Esophagus squamous epithelium (tissue), 5 donors: Measurements from ENCODE around the gene NT5DC4. TPM values are rescaled to one million over a fixed set of nuclear protein-coding genes. Genes with fewer than 3 reads are reported as not detected.
"Not testable (repeated sequence)": the region's sequence is repeated elsewhere in the genome, so short reads cannot be mapped to it uniquely, and the experiment has no call there.

Experiments used
- DNase-seq: peaks from one replicate; lab custom pipeline; 2025; lab: John Stamatoyannopoulos, UW
- H3K27ac ChIP-seq, 4 donors: fragments of 200-600 bp; sonication (generic); one replicate each; pipeline ENCODE4 v1.5.1; 2016 to 2019; ENCODE audit warnings: mild to moderate bottlenecking in 1 of 4
- H3K27me3 ChIP-seq, 4 donors: fragments of 200-600 bp; sonication (generic); 1 replicate in 3 of 4; 2 replicates in 1 of 4; pipeline versions ENCODE4 v1.5.1 to v1.6.0; 2017 to 2021; ENCODE audit warnings: antibody characterized with exemption in 1 of 4
- H3K36me3 ChIP-seq, 3 donors: fragments of 200-600 bp; sonication (generic); one replicate each; pipeline ENCODE4 v1.5.1; 2016 to 2019
- H3K4me1 ChIP-seq, 3 donors: fragments of 200-600 bp; sonication (generic); one replicate each; pipeline ENCODE4 v1.5.1; 2017 to 2019
- H3K4me3 ChIP-seq, 4 donors: fragments of 200-600 bp; sonication (generic); 1 replicate in 3 of 4; 2 replicates in 1 of 4; pipeline ENCODE4 v1.5.1; 2016 to 2019; ENCODE audit warnings: mild to moderate bottlenecking in 2 of 4, moderate library complexity in 1 of 4
- H3K9me3 ChIP-seq, 3 donors: fragments of 200-600 bp; sonication (generic); one replicate each; pipeline ENCODE4 v1.5.1; 2016 to 2019
- CTCF ChIP-seq, 6 experiments: fragments of 450-650 bp in 4 of 6; fragments of 200-600 bp in 2 of 6; sonication (generic) in 2 of 6; IDR thresholded peaks; one replicate each; pipeline ENCODE4 v1.5.1; 2016 to 2019; ENCODE audit warnings: antibody characterized with exemption in 6 of 6, mild to moderate bottlenecking in 4 of 6, moderate library complexity in 4 of 6
- POLR2A ChIP-seq, 4 donors: fragments of 450-650 bp; IDR thresholded peaks; one replicate each; pipeline ENCODE4 v1.6.1; 2017; ENCODE audit warnings: antibody characterized with exemption in 4 of 4, mild to moderate bottlenecking in 4 of 4, moderate library complexity in 3 of 4
- WGBS, 2 donors: methylation state at CpG; one replicate each; pipeline ENCODE4 v1.1.5; 2018; 5-methylcytosine and 5-hydroxymethylcytosine counted together
- intact Hi-C: fragments of 100-400 bp; cut with DNase I; formaldehyde crosslinking; loops from one replicate; pipeline ENCODE4 v1.15.0; 2022
- total RNA-seq, 4 donors: library from RNA; depleted of rRNA; stranded (reverse); fragments of >200 nt; gene quantifications; one replicate each; pipeline ENCODE4 v1.1.0, GENCODE V29; 2016
- donor health status: DM: yes; HTN: yes; CAD: no.

NT5DC4 gene
- total RNA-seq, 4 donors from 2014 or later, result not detected

- Histone ChIP-seq H3K4me3 (no peak overlapping the region), H3K36me3 (no peaks in the 10 kb centered on the region), H3K4me1 (no peaks in the 10 kb centered on the region), H3K27ac (no peak overlapping the region), H3K27me3 (peaks cover 0 to 2% (median 0%) of the 10 kb centered on the region in 4 donors), H3K9me3 (no peaks in the 10 kb centered on the region)
- intact Hi-C loops, result no loop called here
- DNase-seq, result no peak
- no peak for TF ChIP-seq POLR2A (IDR thresholded peaks at IDR 0.05)
- 65 to 66% methylated on average over 4 to 6 of the region's 7 CpGs for WGBS, 2 donors
Observed at GRCh38 chr2:112714836-112715631, 5.8 kb upstream of the NT5DC4 start.

- H3K27me3 ChIP-seq, DNase-seq, H3K27ac ChIP-seq, H3K4me3 ChIP-seq, intact Hi-C loops, H3K36me3 ChIP-seq, H3K9me3 ChIP-seq, H3K4me1 ChIP-seq: not testable (repeated sequence)
- WGBS, 2 donors, result 91 to 100% methylated on average over 1 of the region's 1 CpG
Observed at GRCh38 chr2:112716094-112716493, 4.7 kb upstream of the NT5DC4 start.

- H3K4me1 ChIP-seq, H3K27me3 ChIP-seq, intact Hi-C loops, H3K9me3 ChIP-seq, H3K27ac ChIP-seq, DNase-seq, H3K36me3 ChIP-seq, H3K4me3 ChIP-seq: not testable (repeated sequence)
- 91 to 94% methylated on average over 3 to 4 of the region's 5 CpGs for WGBS, 2 donors
Observed at GRCh38 chr2:112716826-112717352, 3.9 kb upstream of the NT5DC4 start.

- Histone ChIP-seq H3K4me3 (no peak overlapping the region), H3K36me3 (no peaks in the 10 kb centered on the region), H3K27ac (no peak overlapping the region), H3K27me3 (no peaks in the 10 kb centered on the region), H3K9me3 (no peaks in the 10 kb centered on the region), H3K4me1 (no peaks in the 10 kb centered on the region)
- no peak for DNase-seq
- no peak for TF ChIP-seq CTCF (IDR thresholded peaks at IDR 0.05)
- TF ChIP-seq POLR2A (IDR thresholded peaks at IDR 0.05), result no peak
- intact Hi-C loops, result no loop called here
- 70 to 74% methylated on average over 12 of the region's 12 CpGs for WGBS, 2 donors
Observed at GRCh38 chr2:112718863-112719370, 1.9 kb upstream of the NT5DC4 start.

- intact Hi-C loops, result no loop called here
- Histone ChIP-seq H3K36me3 (no peaks in the 10 kb centered on the region), H3K27ac (no peak overlapping the region), H3K4me3 (no peak overlapping the region), H3K9me3 (no peaks in the 10 kb centered on the region), H3K4me1 (peaks cover 0 to 10% (median 4%) of the 10 kb centered on the region in 3 donors), H3K27me3 (no peaks in the 10 kb centered on the region)
- 90 to 91% methylated on average over 6 to 9 of the region's 23 CpGs for WGBS, 2 donors
- TF ChIP-seq POLR2A (IDR thresholded peaks at IDR 0.05), result no peak
- TF ChIP-seq CTCF (IDR thresholded peaks at IDR 0.05), result no peak
- DNase-seq, result no peak
Observed at GRCh38 chr2:112721819-112722522, 1.2 kb downstream of the NT5DC4 start.

GRCh38 chr2:112722816-112723546 is 2.2 kb downstream of the NT5DC4 start:
- WGBS, 2 donors, result 90 to 91% methylated on average over 5 to 6 of the region's 9 CpGs
- no peak for DNase-seq
- TF ChIP-seq POLR2A (IDR thresholded peaks at IDR 0.05) (no peak), CTCF (IDR thresholded peaks at IDR 0.05) (no peak)
- Histone ChIP-seq H3K4me3 (no peak overlapping the region), H3K36me3 (no peaks in the 10 kb centered on the region), H3K27me3 (no peaks in the 10 kb centered on the region), H3K27ac (no peak overlapping the region), H3K4me1 (peaks cover 0 to 11% (median 4%) of the 10 kb centered on the region in 3 donors), H3K9me3 (no peaks in the 10 kb centered on the region)
- intact Hi-C loops, result no loop called here
